LHCN-M2 (cell line): ENCODE measurements around the gene DNMT3A. TPM values are rescaled to one million over a fixed set of nuclear protein-coding genes. Genes with fewer than 3 reads are reported as not detected.
A peak's percentile ranks its signal among the peaks of the same experiment; 100 is the strongest.

Source experiments
- DNase-seq: peaks from one replicate; pipeline ENCODE4 v3.0.0-alpha.2; 2012; ENCODE audit warnings: low read depth
- total RNA-seq: library from RNA; depleted of rRNA; stranded (reverse); fragments of >200 nt; gene quantifications from 2 replicates; pipeline ENCODE4 v1.2.3, GENCODE V29; 2014

The DNMT3A gene
- total RNA-seq, 1 experiment from 2014 or later: 5.0 TPM

DNA sequence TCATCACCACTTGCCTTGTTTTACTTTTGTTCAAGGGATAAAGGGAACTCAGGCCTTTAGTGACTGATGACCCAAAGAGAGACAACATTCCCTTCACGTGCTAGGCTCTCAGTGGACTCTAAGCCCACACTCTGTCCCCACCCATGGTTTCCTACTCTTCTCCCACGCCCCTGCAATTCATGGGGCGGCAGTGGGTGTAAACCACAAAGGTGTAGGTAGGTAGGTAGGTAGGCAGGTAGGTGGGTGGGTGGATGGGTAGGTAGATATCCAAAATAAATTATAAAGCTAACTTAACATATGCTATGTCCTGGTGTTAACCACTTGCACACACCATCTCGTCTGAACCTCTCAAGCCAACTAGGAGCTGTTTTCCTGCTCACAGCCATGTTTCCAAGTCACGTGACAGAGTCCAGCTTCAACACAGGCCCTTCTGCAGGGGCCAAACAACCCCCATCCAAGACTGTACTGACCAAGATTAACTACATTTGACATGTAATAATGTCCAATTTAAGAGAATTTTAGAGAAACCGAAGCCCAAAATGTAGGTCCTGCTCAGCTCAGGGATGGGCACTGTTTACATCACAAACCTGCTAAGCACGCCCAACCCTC lies 33.7 kb downstream of the DNMT3A start:
- no peak for DNase-seq

DNA sequence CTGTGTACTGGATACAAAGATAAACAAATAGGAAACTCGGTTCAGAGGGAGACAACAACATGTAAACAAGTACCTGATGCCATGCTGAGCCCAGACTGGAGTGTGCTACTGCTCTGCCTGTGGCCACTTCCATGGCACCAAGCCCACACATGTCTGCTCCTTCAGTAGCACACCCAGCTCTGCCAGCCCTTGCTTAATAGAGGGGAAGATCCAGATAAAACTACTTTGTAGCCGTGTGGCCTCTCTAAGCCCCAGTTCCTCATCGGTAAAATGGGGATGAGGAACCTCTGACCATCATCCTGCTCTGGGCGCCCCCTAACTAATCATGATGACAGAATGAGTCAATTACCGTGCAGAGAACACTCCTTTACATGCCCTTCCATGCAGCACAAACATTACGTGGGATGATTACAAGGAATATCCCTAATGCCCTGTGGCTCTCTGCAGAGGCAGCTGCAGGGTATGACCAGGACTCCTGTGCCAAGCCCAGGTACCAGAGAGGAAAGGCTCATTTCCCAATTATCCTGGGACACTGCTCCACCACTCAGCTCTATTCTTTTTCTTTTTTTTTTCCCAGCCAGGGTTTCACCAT lies 34.9 kb downstream of the DNMT3A start:
- DNase-seq: no peak

DNA sequence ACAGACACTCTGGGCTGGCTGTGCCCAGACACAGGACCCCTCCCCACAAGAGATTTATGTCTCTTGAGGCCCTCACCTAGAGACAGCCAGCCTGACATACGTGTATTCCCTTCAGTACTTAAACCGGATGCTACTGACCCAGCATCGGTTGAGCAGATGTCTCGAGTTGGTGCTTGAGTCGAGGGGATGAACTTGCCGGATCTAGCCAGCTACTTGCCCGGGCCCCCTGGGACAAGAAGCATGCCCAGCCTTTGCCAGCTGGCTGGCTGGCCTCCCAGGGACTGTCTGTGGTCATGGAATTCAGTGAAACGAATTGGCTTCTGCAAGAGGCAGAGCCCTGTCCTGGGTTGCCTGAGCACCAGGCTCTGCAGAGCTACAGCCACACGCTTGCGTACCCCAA lies 36.0 kb downstream of the DNMT3A start:
- peak; percentile 83 for DNase-seq

DNA sequence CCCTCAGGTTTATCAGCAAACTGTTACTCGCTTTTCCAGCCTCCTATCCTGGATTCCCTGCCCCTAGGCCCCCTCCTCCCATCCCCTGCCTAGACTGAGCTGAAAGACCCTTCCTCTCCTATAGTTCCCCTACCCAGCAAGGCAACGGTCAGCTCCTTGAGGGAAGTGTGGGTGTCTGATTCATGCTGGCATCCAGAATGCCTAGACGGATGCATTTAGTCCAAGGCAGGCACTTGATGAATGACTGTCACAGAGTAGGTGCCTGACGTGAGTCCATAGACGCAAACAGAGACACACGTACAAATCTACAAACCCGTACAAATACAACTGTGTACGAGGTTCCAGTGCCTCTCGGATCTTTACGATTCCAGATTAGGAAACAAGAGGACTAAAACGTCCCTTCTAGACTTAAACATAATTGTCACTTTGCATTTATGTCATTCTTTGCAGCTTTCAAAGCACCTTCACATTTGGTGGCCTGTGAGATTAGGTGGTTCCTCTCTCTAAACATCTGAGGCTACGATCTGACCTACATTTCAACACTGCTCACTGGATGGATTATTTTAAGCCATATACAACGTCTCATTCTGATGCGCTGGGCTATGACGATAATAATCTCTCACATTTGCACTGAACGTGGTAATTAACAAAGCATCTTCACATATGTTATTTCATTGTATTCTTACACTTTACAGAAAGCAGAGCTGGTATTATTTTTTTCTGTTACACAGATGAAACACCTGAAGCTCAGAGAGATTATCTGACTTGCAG lies 36.7 kb downstream of the DNMT3A start:
- no peak for DNase-seq

DNA sequence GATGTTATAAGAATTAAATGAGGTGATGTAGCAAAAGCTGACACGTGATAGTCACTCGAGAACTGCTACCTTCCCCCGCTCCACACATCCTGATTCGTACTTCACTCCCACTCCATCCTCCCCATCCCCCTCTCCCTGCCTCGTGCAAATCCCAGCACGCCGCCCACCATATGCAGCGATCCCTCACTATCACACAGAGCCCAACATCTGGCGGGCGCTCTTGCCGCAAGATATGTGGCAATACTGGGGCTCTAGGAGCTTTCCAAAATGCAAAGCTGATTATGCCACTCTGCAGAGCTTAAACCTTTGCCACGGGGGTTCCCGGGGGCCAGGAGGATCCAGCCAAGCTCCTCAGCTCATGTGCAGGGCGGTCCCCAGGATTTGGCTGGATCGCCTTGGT lies 37.4 kb downstream of the DNMT3A start:
- no peak for DNase-seq

DNA sequence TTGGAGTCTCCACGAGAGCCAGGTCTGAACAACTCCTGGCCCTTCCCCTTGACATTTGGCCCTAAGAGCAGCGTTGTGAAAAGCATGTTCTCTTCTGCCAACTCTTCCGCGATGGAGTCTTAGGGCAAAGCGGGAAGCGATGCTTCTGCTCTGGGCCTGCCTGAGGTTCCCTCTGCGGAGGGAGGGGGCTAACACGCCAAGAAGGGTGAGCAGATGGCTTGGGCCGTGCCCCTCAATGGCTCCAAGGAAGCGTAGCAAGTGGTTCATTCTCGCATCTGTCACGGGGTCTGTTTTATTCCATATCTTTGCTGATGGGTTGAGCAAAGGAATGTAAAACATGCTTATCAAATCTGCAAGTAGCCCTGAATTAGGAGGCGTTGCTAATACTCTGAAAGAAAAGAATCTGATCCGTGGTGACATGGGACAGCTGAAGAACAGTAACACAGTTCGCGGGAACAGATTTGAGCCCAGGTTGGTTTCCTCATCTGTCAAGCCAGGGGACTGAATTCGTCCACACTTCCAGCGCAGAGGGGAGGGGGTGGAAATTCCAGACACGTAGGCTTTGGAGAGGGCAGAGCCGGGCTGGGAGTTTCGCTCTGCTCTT lies 38.0 kb downstream of the DNMT3A start:
- DNase-seq: no peak

DNA sequence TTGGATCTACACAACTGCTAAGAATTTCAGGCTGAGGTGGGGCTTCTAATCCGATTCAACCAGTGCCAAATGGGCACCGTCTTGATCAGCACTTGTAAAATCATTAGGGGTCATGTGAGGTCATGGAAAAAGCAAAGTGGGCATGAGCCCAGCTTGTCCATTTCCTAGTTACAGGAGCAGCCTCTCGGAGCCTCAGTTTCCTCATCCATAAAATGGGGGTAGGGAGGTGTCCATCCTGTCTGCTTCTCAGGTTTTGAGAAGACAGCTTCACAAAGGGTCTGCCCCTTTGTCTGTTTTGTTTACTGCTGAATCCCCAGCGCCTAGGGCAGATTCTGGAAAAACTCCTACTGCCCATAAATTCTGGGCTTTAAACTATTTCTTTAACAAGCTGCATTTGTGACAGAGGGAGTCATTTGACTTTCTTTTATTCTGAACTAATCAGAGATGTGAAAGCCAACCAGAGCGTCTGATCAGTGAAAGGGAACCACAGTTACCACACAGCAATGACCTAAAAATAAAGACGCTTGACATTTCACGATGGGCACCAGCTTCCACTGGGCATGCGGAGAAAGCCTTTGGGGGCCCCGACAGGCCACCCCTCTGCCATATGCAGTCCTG lies 38.9 kb downstream of the DNMT3A start:
- no peak for DNase-seq

DNA sequence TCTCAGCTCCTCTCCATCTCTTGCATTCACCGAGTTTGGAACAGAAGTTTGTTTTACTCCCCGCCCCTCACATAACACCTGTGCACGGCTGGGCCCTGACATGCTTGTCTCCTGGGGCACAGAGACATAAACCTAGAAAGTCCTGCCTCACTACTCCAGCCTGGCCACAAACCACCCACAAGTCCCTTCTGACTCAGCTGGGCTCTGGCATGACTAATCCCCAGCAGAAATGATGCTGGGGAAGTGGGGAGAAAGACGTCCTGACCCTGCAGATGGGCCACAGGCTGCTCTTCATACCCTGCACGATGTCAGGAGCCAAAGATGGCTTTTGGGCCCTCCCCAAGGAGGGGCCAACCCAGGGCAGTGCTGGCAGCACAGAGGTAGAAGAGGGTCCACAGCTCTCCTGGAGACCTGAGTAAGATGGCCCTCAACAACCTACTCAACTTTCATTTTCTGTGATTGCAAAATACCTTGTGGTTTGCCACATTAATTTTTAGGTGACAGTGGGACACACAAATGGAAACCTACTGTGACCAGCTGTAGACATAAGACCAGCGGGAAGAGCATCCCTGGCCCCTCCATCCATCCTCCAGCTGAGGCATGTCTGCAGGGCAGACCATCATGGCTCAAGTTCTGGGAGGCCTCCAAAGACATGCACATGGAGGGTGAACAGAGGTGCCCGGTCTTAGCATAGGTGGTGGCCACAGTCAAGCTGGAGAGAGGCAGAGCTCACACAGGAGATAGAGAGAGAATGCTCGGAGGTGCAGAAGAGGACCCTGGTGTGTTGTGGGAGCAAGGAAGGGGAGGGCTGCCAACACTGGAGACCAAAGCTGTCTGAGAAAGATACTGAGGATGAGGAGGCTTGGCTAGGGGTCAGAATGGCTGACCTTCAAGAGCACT lies 40.0 kb downstream of the DNMT3A start:
- DNase-seq: peak; percentile 90

DNA sequence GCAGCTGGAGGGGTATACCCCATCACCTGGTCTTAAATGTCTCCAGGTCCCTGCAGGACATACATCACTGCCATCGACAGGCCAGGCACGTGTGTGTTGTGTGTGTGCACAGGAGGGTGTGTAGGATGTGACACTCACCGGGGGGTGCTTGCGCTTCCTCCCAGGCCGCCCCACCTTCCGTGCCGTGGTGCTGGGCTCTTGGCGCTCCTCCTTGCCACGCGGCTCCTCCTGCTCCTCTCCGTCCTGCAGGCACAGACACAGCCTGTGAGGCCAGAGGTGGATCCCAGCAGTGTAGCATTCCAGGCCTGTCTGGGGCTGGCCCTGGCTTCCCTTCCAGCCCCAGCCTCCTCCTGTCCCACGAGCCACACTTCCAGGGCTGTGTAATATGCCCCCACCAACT lies 41.7 kb downstream of the DNMT3A start:
- DNase-seq: no peak

DNA sequence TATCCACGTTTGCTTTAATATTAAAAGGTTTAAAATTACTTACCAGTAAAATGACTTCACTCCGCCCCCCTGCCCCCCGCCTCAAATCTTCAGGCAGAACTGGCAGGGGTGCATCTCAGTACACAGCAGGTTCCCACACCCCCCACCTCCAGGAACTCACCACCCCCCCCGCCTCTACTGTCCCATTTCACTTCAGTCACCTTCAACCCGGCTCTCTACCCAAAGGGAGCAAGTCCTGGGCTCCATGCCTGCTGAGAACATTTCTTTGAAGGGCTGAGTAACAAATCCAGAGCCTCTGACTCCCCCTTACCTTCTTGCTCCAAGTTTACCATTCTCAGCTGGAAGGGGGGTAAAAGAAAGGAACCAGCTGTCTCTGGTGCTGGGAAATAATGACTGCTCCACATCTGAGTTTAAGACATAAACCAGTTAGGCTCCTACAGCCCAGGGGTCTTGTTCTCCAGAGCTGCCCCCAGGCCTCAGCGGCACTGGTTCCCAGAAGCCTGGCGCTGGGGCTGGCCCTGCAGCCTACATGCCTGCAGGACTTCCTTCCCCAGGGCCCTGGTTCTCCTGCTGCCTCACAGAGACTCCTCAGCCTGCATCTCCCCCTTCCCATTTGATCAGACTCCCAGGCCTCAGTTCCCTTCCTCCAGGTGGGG lies 42.8 kb downstream of the DNMT3A start:
- no peak for DNase-seq

DNA sequence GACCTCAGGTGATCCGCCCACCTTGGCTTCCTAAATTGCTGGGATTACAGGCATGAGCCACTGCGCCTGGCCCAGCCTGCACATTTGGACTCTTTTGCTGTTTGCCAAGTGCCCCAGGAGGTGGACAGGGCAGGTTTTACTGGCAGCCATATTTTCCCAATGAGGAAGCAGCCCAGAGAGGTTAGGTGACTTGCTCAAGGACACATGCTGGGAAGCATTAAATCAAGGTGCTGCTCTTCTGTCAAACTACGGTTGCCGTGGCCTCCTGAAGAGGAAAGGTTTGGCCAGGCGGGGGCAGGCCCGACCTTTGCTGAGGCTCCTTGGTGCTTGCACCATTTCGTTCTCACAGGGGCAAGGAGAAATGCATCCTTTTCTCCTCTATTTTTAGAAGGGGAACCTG lies 44.0 kb downstream of the DNMT3A start:
- no peak for DNase-seq

DNA sequence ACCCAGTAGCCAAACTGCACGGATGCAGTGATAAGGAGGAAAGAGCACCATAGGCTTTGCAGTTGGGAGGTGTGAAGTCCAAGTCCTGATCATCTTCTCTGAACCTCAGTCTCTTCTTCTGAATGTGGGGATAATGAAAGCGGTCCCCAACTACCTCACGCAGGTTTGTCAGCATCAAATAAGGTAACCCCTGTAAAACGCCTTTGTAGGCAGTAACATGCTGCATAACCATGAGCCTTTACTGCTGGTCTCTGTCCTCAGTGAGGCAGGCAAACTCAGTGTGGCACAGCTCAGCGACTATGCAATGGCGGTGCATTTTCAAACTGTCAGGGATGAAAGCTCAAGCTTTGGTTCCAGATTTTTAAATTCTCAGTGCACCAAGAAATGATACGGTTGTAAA lies 46.1 kb downstream of the DNMT3A start:
- no peak for DNase-seq

DNA sequence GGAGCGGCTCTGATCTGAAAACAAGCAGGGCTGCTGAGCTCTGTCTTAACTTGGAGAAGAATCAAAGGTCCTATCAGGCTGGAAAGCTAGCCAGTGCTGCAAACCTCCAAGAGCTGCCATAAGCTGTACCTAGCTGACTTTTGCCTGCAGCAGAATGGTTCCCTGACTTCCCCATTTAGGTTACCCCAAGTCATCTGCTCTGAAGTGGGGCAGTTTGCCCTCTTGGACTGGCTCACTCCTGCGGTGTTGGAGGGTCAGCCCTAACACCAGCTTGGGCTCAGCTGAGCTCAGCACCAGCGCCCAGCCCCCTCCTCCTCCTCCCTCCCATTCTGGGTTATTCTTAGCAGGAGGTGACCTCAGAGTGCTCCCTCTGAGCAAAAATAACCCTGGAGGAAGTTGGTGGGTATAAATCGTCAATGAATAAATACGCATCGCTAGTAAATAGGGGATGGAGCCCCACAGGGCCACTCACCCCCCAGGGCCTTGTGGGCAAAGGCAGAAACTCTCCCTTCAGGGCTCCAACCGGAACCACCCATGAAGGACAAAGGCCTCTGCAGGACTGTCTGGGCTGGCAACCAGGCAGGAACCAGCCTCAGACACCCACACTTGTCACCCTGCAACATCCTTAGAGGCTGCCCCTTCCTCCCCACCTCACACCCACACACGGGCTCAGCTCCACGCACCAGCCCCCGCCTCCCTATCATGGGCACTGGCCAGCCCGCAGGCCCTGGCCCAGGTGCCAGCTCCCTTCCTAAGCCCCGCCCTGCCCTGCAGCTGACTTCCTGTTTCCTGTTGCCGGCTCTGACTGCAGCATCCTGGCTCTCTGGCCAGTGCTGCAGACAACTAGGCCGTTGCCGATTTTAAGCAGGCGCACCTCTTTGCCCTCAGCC lies 46.9 kb downstream of the DNMT3A start:
- peak; percentile 36 for DNase-seq

DNA sequence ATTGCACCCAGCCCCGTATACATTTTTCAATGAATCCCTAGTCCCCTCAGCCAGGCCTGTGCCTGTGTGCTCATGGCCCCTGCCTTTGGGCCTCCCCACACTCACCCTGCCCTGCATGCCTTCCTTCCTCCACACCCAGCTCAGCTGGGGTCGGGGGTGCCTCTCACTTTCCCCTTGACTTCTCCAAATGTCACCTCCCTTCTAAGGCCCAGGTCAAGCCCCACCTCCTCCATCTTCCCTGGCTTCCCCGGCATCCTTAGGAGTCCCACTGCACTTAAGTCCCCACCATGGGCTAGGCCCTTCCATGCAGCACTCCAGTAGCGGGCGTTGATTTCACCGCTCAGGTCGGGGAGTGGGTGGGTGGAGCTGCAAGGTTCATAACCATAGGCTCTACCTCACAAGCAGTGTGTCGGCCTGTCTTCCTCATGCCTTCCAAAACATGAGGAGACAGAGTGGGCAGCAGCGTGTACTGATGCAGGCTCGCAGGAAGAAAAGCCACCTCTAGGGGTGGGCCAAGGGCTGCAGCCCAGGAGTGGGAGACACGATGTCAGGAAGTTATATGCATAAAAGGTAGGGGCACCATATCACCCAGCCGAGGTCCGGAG lies 47.7 kb downstream of the DNMT3A start:
- DNase-seq: no peak

DNA sequence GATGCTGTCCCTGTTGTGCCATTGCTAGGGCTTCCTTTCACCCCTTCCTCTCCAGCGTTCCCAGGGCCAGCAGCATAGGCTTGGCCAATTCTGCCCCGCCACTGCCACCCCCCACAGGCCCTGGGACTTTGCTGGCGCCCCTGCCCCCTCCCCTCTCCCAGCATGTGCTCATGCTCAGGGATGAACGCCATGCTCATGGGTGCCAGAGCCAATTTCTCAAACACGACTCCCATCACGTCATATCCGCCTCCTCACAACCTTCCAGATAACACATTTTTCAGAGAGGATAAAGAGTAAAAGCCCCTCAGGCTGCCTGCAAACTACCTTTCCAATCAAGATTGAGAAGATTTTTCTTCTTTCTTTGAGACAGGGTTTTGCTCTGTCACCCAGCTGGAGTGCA lies 48.6 kb downstream of the DNMT3A start:
- no peak for DNase-seq

DNA sequence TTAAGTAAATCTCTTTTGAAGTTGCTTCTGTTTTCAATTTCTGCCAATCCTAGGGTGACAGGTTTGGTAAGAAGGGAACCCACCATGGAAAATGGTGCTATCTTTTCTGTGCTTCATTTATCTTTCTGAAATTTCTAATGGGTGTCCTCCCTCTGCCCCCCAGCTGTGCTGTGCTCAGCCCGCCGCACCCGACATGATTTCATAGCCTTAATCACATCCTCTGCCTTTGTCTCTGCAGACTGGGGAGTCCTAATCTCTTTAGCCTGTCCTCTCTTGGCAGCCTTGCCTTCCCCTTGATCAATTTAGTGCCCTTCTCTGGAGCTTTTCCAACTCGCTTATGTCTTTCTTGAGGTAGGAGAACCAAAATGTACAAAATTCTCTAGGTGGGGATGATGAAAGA lies 49.3 kb downstream of the DNMT3A start:
- DNase-seq: no peak

DNA sequence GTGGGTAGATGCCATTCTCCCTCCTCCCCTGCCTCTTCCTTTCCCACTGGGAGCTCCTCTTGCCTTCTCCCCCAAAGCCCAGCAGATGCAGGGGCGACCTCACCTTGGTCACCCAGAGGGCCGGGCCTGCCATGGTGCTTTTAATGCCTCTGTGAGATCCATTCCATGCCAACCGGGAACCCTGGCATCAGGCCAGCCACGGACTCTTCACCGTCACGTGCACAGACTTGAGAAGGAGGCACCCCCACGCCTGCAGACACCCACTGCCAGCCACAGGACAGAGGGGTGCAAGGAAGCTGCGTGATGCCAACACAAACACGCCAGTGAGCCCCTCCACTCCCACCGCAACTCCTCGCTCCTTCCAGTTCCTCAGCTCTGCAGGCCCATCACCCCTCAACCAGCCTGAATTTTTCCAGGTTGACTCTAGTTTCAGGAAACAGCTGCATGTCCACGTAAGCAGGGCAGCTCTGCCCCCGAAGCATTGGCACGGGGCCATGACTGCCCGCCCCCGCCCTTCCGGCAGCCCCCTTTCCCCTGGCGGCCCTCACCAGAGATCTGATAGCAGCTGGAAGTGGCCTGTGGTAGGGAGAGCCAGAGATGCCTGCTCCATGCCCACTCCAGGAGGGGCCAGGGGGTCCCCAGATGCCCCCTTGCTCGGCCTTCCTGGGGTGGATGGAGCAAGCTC lies 50.8 kb downstream of the DNMT3A start:
- DNase-seq: peak; percentile 51

DNA sequence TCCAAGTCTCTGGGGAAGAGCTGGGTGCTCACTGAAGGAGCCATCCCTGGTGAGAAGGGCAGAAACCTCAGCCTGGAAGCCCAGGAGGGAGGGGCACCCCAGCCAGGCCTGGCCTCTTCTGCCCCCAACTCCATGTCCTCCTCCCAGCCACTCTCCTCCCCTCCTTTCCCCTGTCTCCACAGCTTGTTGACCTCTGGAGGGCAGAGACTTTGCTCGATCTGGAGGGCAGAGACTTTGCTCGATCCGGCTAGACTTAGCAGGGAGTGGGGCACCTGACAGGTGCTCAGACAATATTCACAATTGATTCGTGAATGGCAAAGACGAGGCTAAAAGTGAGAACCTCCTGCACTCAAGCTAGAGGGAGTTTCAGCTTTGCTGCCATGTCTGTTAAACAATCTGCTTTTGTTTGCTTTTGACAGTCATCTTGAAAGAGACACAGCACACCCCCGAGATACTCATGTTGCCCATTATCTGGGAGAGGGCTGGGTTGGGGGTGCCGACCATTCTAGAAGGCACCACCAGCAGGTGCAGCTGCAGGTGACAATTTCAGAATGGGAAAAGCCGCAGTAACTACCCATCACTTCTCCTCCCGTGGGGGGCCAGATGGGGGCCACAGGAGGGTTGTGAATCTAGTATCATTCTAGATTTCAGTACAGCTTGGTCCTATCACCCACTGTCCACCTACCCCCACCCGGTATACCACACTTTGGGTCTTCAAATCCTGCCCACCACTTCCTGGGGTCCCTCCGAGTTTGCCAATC lies 54.8 kb downstream of the DNMT3A start:
- no peak for DNase-seq
